Astrocyte (in vitro differentiated cells and primary cell): ENCODE results near the gene SYCP2. TPM values are rescaled to one million over a fixed set of nuclear protein-coding genes. Genes with fewer than 3 reads are reported as not detected.

Experiments
- DNase-seq: peaks from one replicate; pipeline ENCODE4 v3.0.0-alpha.2; 2010; ENCODE audit warnings: low read depth
- FAIRE-seq: peaks from 2 replicates; lab custom pipeline; 2011; peaks lifted over from hg19 to GRCh38; lab: Jason Lieb, UNC
- H2AFZ ChIP-seq: 2 replicates; pipeline ENCODE4 v1.6.0; 2012; ENCODE audit warnings: low read depth, low read length, inconsistent platforms
- H3K27ac ChIP-seq: 2 replicates; pipeline ENCODE4 v1.5.1; 2011; ENCODE audit warnings: low read depth, low read length, inconsistent platforms
- H3K27me3 ChIP-seq: 2 replicates; pipeline ENCODE4 v1.6.0; 2011; ENCODE audit warnings: low read length, inconsistent platforms; ENCODE audit not compliant: insufficient read depth
- H3K36me3 ChIP-seq: 2 replicates; pipeline ENCODE4 v1.5.1; 2011; ENCODE audit warnings: low read length, inconsistent platforms; ENCODE audit not compliant: insufficient read depth
- H3K4me1 ChIP-seq: 2 replicates; pipeline ENCODE4 v1.5.1; 2011; ENCODE audit warnings: low read length, inconsistent platforms; ENCODE audit not compliant: insufficient read depth
- H3K4me2 ChIP-seq: 2 replicates; pipeline ENCODE4 v1.6.0; 2012; ENCODE audit warnings: low read length, inconsistent platforms
- H3K4me3 ChIP-seq: 2 replicates; pipeline ENCODE4 v1.5.1; 2011; ENCODE audit warnings: low read depth, mild to moderate bottlenecking, low read length, inconsistent platforms; ENCODE audit not compliant: insufficient read depth
- H3K79me2 ChIP-seq: 2 replicates; pipeline ENCODE4 v1.6.0; 2012; ENCODE audit warnings: mild to moderate bottlenecking, low read length, inconsistent platforms; ENCODE audit not compliant: insufficient read depth
- H3K9ac ChIP-seq: 2 replicates; pipeline ENCODE4 v1.6.0; 2012; ENCODE audit warnings: mild to moderate bottlenecking, low read length, inconsistent platforms
- H3K9me3 ChIP-seq: 2 replicates; pipeline ENCODE4 v1.5.1; 2012; ENCODE audit warnings: low read depth, mild to moderate bottlenecking, low read length, inconsistent platforms; ENCODE audit not compliant: insufficient read depth
- H4K20me1 ChIP-seq: 2 replicates; pipeline ENCODE4 v1.6.0; 2012; ENCODE audit warnings: low read length, inconsistent platforms; ENCODE audit not compliant: insufficient read depth
- H3K27ac Mint-ChIP-seq: one replicate; pipeline ENCODE4 v1.8.0; 2021; ENCODE audit warnings: mild to moderate bottlenecking, mixed read lengths; ENCODE audit not compliant: unreplicated experiment
- H3K27me3 Mint-ChIP-seq: one replicate; pipeline ENCODE4 v1.8.0; 2021; ENCODE audit warnings: low read depth, mixed read lengths; ENCODE audit not compliant: unreplicated experiment
- H3K36me3 Mint-ChIP-seq: one replicate; pipeline ENCODE4 v1.8.0; 2021; ENCODE audit warnings: low read depth, mixed read lengths; ENCODE audit not compliant: unreplicated experiment
- H3K4me1 Mint-ChIP-seq: one replicate; pipeline ENCODE4 v1.8.0; 2021; ENCODE audit warnings: low read depth, mixed read lengths; ENCODE audit not compliant: unreplicated experiment
- H3K4me3 Mint-ChIP-seq: one replicate; pipeline ENCODE4 v1.8.0; 2021; ENCODE audit warnings: mild to moderate bottlenecking, moderate library complexity, mixed read lengths; ENCODE audit not compliant: unreplicated experiment
- H3K9me3 Mint-ChIP-seq: one replicate; pipeline ENCODE4 v1.8.0; 2021; ENCODE audit warnings: mild to moderate bottlenecking, mixed read lengths; ENCODE audit not compliant: unreplicated experiment
- CTCF ChIP-seq: IDR thresholded peaks from 2 replicates; pipeline ENCODE4 v1.5.1; 2011; ENCODE audit warnings: low read depth, mild to moderate bottlenecking, inconsistent platforms, low read length, moderate library complexity; ENCODE audit not compliant: insufficient read depth
- EZH2 ChIP-seq: IDR thresholded peaks from 2 replicates; pipeline ENCODE4 v1.6.1; 2012; ENCODE audit warnings: mild to moderate bottlenecking, low read length, inconsistent platforms; ENCODE audit not compliant: insufficient read depth
- total RNA-seq: library from RNA; stranded (reverse); gene quantifications from 2 replicates; pipeline ENCODE4 v1.2.1, GENCODE V29; 2021

SYCP2 gene
- total RNA-seq, 1 donor from 2014 or later = 0.27 TPM

- Histone ChIP-seq H4K20me1 (no peaks in the 10 kb centered on the region), H3K79me2 (no peaks in the 10 kb centered on the region), H3K36me3 (no peaks in the 10 kb centered on the region), H3K27ac (no peak overlapping the region), H3K9ac (no peak overlapping the region), H3K27me3 (no peaks in the 10 kb centered on the region), H3K4me3 (no peak overlapping the region), H3K4me2 (no peak overlapping the region), H3K4me1 (no peaks in the 10 kb centered on the region), H2AFZ (no peak overlapping the region), H3K9me3 (no peaks in the 10 kb centered on the region)
- H3K27ac Mint-ChIP-seq = no peak overlapping the region
- FAIRE-seq (no peak), DNase-seq (no peak)
- no peaks in the 10 kb centered on the region for H3K36me3 Mint-ChIP-seq
- no peak overlapping the region for H3K4me3 Mint-ChIP-seq
- TF ChIP-seq CTCF = no peak
- TF ChIP-seq EZH2 = no peak
- no peaks in the 10 kb centered on the region for H3K4me1 Mint-ChIP-seq
- no peaks in the 10 kb centered on the region for H3K9me3 Mint-ChIP-seq
- H3K27me3 Mint-ChIP-seq = no peaks in the 10 kb centered on the region
Measured at GRCh38 chr20:59884494-59884893, 48.9 kb downstream of the SYCP2 start.

GRCh38 chr20:59880198-59880597 is 53.2 kb downstream of the SYCP2 start:
- no peaks in the 10 kb centered on the region for H4K20me1 ChIP-seq
- no peak overlapping the region for H2AFZ ChIP-seq
- no peak overlapping the region for H3K4me3 Mint-ChIP-seq
- no peaks in the 10 kb centered on the region for H3K27me3 Mint-ChIP-seq
- H3K36me3 Mint-ChIP-seq = no peaks in the 10 kb centered on the region
- no peaks in the 10 kb centered on the region for H3K27me3 ChIP-seq
- H3K9me3 ChIP-seq = no peaks in the 10 kb centered on the region
- H3K36me3 ChIP-seq = no peaks in the 10 kb centered on the region
- no peak overlapping the region for H3K27ac ChIP-seq
- H3K27ac Mint-ChIP-seq = no peak overlapping the region
- no peak overlapping the region for H3K4me2 ChIP-seq
- no peaks in the 10 kb centered on the region for H3K4me1 Mint-ChIP-seq
- FAIRE-seq (no peak), DNase-seq (no peak)
- no peak for TF ChIP-seq EZH2
- no peak for TF ChIP-seq CTCF
- H3K9me3 Mint-ChIP-seq = no peaks in the 10 kb centered on the region
- no peak overlapping the region for H3K4me3 ChIP-seq
- H3K4me1 ChIP-seq = no peaks in the 10 kb centered on the region
- no peak overlapping the region for H3K9ac ChIP-seq
- no peaks in the 10 kb centered on the region for H3K79me2 ChIP-seq

- H4K20me1 ChIP-seq = no peaks in the 10 kb centered on the region
- H3K4me3 Mint-ChIP-seq = no peak overlapping the region
- no peak overlapping the region for H3K4me3 ChIP-seq
- H3K9me3 ChIP-seq = no peaks in the 10 kb centered on the region
- no peaks in the 10 kb centered on the region for H3K27me3 ChIP-seq
- H3K27ac Mint-ChIP-seq = no peak overlapping the region
- FAIRE-seq (no peak), DNase-seq (no peak)
- H2AFZ ChIP-seq = no peak overlapping the region
- H3K27ac ChIP-seq = no peak overlapping the region
- H3K36me3 ChIP-seq = no peaks in the 10 kb centered on the region
- no peaks in the 10 kb centered on the region for H3K4me1 Mint-ChIP-seq
- H3K4me2 ChIP-seq = no peak overlapping the region
- no peaks in the 10 kb centered on the region for H3K36me3 Mint-ChIP-seq
- no peaks in the 10 kb centered on the region for H3K9me3 Mint-ChIP-seq
- no peaks in the 10 kb centered on the region for H3K27me3 Mint-ChIP-seq
- no peaks in the 10 kb centered on the region for H3K79me2 ChIP-seq
- H3K9ac ChIP-seq = no peak overlapping the region
- TF ChIP-seq EZH2 (no peak), CTCF (no peak)
- no peaks in the 10 kb centered on the region for H3K4me1 ChIP-seq
Measured at GRCh38 chr20:59873409-59873808, 60.0 kb downstream of the SYCP2 start.
